Heart left ventricle (tissue), 13 donors: ENCODE measurements around the gene TIAM2.

Experiments used
- POLR2A ChIP-seq, 2 donors: fragments of 450-650 bp; IDR thresholded peaks; one replicate each; pipeline ENCODE4 v1.6.1; 2017; ENCODE audit warnings: antibody characterized with exemption in 2 of 2, mild to moderate bottlenecking in 2 of 2, moderate library complexity in 2 of 2
- TF ChIP-seq, protein P1 (sequence below), 12 donors: fragments of 200-600 bp; sonication (generic) in 4 of 12; IDR thresholded peaks; one replicate each; pipeline versions ENCODE4 v1.5.0 to v1.8.0; 2018 to 2022; ENCODE audit warnings: antibody characterized with exemption in 12 of 12, mild to moderate bottlenecking in 5 of 12
- donor health status: ischemic (EF 13 %, LVEDD 7.1; RV severe dilation, severe dysfunction).
- donor health status: DM: no; HTN: yes; CAD: no.
- donor health status: DM: no; HTN: no; CAD: no.
- donor health status: ischemic (EF 25% LVEDD 6.9; RV normal size, moderate dysfunction).
- donor health status: ischemic (EF 25% LVEDD 5.7; RV mildly dilated, moderate dysfunction).
- donor health status: ischemic (EF 35%, LVEDD 5.7; RV mildly dilated, moderate dysfunction).
- donor health status: nonischemic (EF 11% LVEDD 7.7; RV severe dilation, severe dysfunction).
- donor health status: DM: yes; HTN: yes; CAD: no.
- donor health status: PGD.
- donor health status: ischemic (EF 29% LVEDD 5.4; RV normal size, mild dysfunction).
- donor health status: nonischemic (EF 23%, LVEDD 6.1; RV moderate dilation, normal function).

DNA sequence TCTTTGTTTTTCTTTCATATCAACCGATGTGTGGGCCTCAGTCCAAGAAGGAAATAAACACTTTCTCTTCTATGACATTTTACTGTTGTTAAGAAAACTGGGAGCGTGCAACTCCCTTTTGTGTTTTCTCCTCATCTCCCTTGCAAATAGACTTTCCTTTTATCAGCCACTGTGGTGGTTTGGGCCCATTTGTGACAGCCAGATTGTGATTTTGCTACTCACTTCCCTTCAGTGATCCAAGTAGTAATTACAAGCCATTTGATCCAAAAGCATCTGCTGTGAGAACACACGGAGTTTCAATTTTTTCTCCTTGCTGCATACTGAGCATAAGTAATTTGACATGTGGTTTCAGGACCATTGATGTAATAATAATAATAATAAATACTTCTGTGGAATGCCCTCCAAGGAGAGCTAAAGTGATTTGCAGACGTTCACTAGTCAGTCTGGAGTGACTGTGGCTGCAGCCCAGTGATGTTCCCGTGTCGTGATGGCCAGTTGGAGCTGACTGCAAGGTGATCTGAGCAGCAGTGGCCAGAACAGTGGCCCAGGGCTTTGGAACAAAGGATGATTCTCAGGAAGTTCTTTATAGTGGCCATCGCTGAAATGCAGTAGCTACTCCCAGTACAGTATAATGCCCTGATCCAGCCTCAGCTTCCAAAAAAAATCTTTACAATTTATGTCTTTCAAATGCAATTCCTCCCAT lies 176.8 kb downstream of the TIAM2 start:
- TF ChIP-seq, protein P1, sequence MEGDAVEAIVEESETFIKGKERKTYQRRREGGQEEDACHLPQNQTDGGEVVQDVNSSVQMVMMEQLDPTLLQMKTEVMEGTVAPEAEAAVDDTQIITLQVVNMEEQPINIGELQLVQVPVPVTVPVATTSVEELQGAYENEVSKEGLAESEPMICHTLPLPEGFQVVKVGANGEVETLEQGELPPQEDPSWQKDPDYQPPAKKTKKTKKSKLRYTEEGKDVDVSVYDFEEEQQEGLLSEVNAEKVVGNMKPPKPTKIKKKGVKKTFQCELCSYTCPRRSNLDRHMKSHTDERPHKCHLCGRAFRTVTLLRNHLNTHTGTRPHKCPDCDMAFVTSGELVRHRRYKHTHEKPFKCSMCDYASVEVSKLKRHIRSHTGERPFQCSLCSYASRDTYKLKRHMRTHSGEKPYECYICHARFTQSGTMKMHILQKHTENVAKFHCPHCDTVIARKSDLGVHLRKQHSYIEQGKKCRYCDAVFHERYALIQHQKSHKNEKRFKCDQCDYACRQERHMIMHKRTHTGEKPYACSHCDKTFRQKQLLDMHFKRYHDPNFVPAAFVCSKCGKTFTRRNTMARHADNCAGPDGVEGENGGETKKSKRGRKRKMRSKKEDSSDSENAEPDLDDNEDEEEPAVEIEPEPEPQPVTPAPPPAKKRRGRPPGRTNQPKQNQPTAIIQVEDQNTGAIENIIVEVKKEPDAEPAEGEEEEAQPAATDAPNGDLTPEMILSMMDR (IDR thresholded peaks at IDR 0.05), result no peak
- TF ChIP-seq POLR2A (IDR thresholded peaks at IDR 0.05), result no peak
